Duodenal mucosa (tissue), 2 donors: ENCODE measurements around the gene PHF19.

Experiments used
- H3K27ac ChIP-seq: one replicate; pipeline ENCODE4 v1.7.0; 2013; ENCODE audit warnings: low read depth, low read length
- H3K27me3 ChIP-seq, 2 donors: one replicate each; pipeline ENCODE4 v1.7.0; 2013; ENCODE audit warnings: low read length in 2 of 2, control low read depth in 1 of 2; ENCODE audit not compliant: insufficient read depth in 2 of 2, control insufficient read depth in 1 of 2
- H3K36me3 ChIP-seq, 2 donors: one replicate each; pipeline ENCODE4 v1.7.0; 2013; ENCODE audit warnings: low read length in 2 of 2, control low read depth in 1 of 2; ENCODE audit not compliant: insufficient read depth in 2 of 2, control insufficient read depth in 1 of 2
- H3K4me1 ChIP-seq, 2 donors: one replicate each; pipeline ENCODE4 v1.7.0; 2013; ENCODE audit warnings: low read length in 2 of 2, control low read depth in 1 of 2; ENCODE audit not compliant: insufficient read depth in 2 of 2, control insufficient read depth in 1 of 2
- H3K4me3 ChIP-seq, 2 donors: one replicate each; pipeline ENCODE4 v1.7.0; 2013; ENCODE audit warnings: low read length in 2 of 2, low read depth in 1 of 2
- H3K9ac ChIP-seq, 2 donors: one replicate each; pipeline ENCODE4 v1.7.0; 2013; ENCODE audit warnings: low read length in 2 of 2, low read depth in 1 of 2
- H3K9me3 ChIP-seq, 2 donors: one replicate each; pipeline ENCODE4 v1.7.0; 2013; ENCODE audit warnings: low read length in 2 of 2, control low read depth in 1 of 2; ENCODE audit not compliant: control insufficient read depth in 1 of 2

Gene PHF19

GRCh38 chr9:120913647-120914264 lies 36.8 kb upstream of the PHF19 start:
- no peaks in the 10 kb centered on the region for H3K27me3 ChIP-seq
- peaks cover 4 to 19% of the 10 kb centered on the region in 2 donors for H3K36me3 ChIP-seq
- H3K4me3 ChIP-seq, result no peak overlapping the region
- H3K9me3 ChIP-seq, result no peaks in the 10 kb centered on the region
- no peak overlapping the region for H3K9ac ChIP-seq
- H3K4me1 ChIP-seq, result peaks cover 0 to 7% of the 10 kb centered on the region in 2 donors
- no peak overlapping the region for H3K27ac ChIP-seq

- Histone ChIP-seq H3K36me3 (peaks cover 4 to 19% of the 10 kb centered on the region in 2 donors), H3K27me3 (no peaks in the 10 kb centered on the region), H3K4me3 (no peak overlapping the region), H3K4me1 (peaks cover 0 to 4% of the 10 kb centered on the region in 2 donors), H3K27ac (no peak overlapping the region), H3K9me3 (no peaks in the 10 kb centered on the region), H3K9ac (no peak overlapping the region)
Observed at GRCh38 chr9:120912958-120913646, 36.1 kb upstream of the PHF19 start.

GRCh38 chr9:120911295-120911837 lies 34.4 kb upstream of the PHF19 start:
- Histone ChIP-seq H3K4me1 (peaks cover 0 to 4% of the 10 kb centered on the region in 2 donors), H3K9ac (no peak overlapping the region), H3K4me3 (no peak overlapping the region), H3K27me3 (no peaks in the 10 kb centered on the region), H3K36me3 (peaks cover 4 to 19% of the 10 kb centered on the region in 2 donors), H3K27ac (no peak overlapping the region), H3K9me3 (no peaks in the 10 kb centered on the region)

- no peak overlapping the region for H3K4me3 ChIP-seq
- no peak overlapping the region for H3K9ac ChIP-seq
- no peak overlapping the region for H3K27ac ChIP-seq
- H3K9me3 ChIP-seq, result no peaks in the 10 kb centered on the region
- H3K4me1 ChIP-seq, result peaks cover 0 to 4% of the 10 kb centered on the region in 2 donors
- H3K27me3 ChIP-seq, result no peaks in the 10 kb centered on the region
- H3K36me3 ChIP-seq, result peaks cover 4 to 19% of the 10 kb centered on the region in 2 donors
Observed at GRCh38 chr9:120910643-120911042, 33.7 kb upstream of the PHF19 start.

- H3K4me1 ChIP-seq, result peaks cover 0 to 4% of the 10 kb centered on the region in 2 donors
- no peaks in the 10 kb centered on the region for H3K9me3 ChIP-seq
- peaks cover 4 to 20% of the 10 kb centered on the region in 2 donors for H3K36me3 ChIP-seq
- no peak overlapping the region for H3K4me3 ChIP-seq
- no peak overlapping the region for H3K9ac ChIP-seq
- no peak overlapping the region for H3K27ac ChIP-seq
- H3K27me3 ChIP-seq, result no peaks in the 10 kb centered on the region
Observed at GRCh38 chr9:120909904-120910303, 32.9 kb upstream of the PHF19 start.

GRCh38 chr9:120905315-120906164 lies 28.6 kb upstream of the PHF19 start:
- Histone ChIP-seq H3K36me3 (peaks cover 4 to 11% of the 10 kb centered on the region in 2 donors), H3K4me1 (no peaks in the 10 kb centered on the region), H3K27me3 (no peaks in the 10 kb centered on the region), H3K9ac (no peak overlapping the region), H3K9me3 (no peaks in the 10 kb centered on the region), H3K4me3 (no peak overlapping the region), H3K27ac (no peak overlapping the region)

- no peak overlapping the region for H3K9ac ChIP-seq
- no peak overlapping the region for H3K4me3 ChIP-seq
- H3K4me1 ChIP-seq, result no peaks in the 10 kb centered on the region
- no peaks in the 10 kb centered on the region for H3K27me3 ChIP-seq
- peaks cover 4 to 11% of the 10 kb centered on the region in 2 donors for H3K36me3 ChIP-seq
- H3K9me3 ChIP-seq, result no peaks in the 10 kb centered on the region
- H3K27ac ChIP-seq, result no peak overlapping the region
Observed at GRCh38 chr9:120904978-120905301, 28.0 kb upstream of the PHF19 start.

- Histone ChIP-seq H3K36me3 (peaks cover 4 to 10% of the 10 kb centered on the region in 2 donors), H3K27me3 (no peaks in the 10 kb centered on the region), H3K27ac (no peak overlapping the region), H3K4me3 (no peak overlapping the region), H3K9me3 (no peaks in the 10 kb centered on the region), H3K9ac (no peak overlapping the region), H3K4me1 (no peaks in the 10 kb centered on the region)
Observed at GRCh38 chr9:120904061-120904977, 27.3 kb upstream of the PHF19 start.

- no peak overlapping the region for H3K9ac ChIP-seq
- peaks cover 0 to 5% of the 10 kb centered on the region in 2 donors for H3K36me3 ChIP-seq
- H3K27me3 ChIP-seq, result no peaks in the 10 kb centered on the region
- no peak overlapping the region for H3K27ac ChIP-seq
- H3K9me3 ChIP-seq, result no peaks in the 10 kb centered on the region
- H3K4me3 ChIP-seq, result no peak overlapping the region
- H3K4me1 ChIP-seq, result no peaks in the 10 kb centered on the region
Observed at GRCh38 chr9:120902569-120903535, 25.9 kb upstream of the PHF19 start.
